CD4-positive, alpha-beta T cell treated with Interleukin-12 subunit alpha and Interleukin-12 subunit beta, for 1 hour (primary cell): ENCODE data around the gene CCRL2.
"Not testable (repeated sequence)": the region's sequence is repeated elsewhere in the genome, so short reads cannot be mapped to it uniquely, and the experiment has no call there.

Experiments
- DNase-seq: peaks from one replicate; pipeline ENCODE4 v3.0.0-alpha.2; 2020

CCRL2 gene

GRCh38 chr3:46430879-46431278 lies 23.8 kb downstream of the CCRL2 start:
- not testable (repeated sequence) for DNase-seq

GRCh38 chr3:46431905-46432304 lies 24.8 kb downstream of the CCRL2 start:
- DNase-seq = not testable (repeated sequence)

- not testable (repeated sequence) for DNase-seq
These were observed 26.1 kb downstream of the CCRL2 start for GRCh38 chr3:46433118-46433517.

GRCh38 chr3:46433841-46434240 lies 26.8 kb downstream of the CCRL2 start:
- no peak for DNase-seq

- no peak for DNase-seq
These were observed 28.1 kb downstream of the CCRL2 start for GRCh38 chr3:46435081-46435726.

DNA sequence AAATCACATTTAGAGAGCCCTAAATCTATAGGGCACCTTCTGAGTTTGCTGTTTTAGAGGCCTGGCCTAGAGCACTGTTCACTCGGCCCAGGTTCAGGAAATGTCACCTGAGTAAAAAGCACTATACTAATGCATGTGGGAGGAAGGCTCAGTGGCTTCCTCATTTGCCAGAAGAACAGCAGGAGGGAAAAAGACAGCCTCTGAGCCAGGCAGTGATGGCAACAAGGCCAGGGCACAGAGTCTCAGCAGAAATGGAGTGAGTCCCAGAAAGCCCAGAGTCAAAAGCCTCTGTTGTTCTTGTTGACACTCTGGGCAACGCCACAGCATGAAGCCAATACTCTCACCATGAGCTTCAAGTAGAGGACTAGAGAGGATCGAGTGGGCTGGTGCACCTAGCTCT lies 31.8 kb downstream of the CCRL2 start:
- DNase-seq = no peak

DNA sequence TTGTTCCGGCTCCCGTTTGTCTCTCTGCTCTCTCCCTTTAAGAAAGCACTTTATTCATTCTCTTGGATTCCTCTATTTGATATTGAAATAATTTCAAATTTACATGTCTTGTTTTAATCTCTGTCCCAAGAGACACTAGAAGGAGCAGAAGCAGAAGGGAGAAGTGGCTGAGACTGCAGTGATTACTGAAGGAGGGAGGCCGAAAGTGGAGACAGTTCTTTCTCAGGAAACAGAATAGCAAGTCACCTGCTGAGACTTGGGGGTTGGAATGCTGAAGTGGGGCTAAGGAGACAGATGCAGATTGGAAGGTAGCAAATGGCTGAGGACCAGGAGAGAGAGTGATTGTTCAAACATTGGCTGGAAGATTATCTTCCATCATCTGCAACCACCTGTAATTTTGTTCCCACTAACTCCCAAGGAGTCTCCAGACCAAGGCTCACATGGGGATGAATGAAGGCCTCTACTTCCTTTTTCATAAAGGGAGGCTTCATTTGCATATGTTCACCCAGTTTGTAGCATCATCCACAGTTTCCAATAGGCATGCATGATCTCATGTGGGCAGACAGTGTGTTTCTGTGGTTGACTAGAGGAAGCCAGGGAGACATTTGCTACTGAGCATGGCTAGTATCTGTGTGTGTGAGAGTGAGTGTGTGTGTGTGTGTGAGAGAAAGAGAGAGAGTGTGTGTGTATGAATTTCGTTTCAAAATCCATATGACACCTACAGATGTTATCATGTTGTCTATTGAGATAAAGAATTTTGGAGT lies 33.7 kb downstream of the CCRL2 start:
- DNase-seq = peak; percentile 48

DNA sequence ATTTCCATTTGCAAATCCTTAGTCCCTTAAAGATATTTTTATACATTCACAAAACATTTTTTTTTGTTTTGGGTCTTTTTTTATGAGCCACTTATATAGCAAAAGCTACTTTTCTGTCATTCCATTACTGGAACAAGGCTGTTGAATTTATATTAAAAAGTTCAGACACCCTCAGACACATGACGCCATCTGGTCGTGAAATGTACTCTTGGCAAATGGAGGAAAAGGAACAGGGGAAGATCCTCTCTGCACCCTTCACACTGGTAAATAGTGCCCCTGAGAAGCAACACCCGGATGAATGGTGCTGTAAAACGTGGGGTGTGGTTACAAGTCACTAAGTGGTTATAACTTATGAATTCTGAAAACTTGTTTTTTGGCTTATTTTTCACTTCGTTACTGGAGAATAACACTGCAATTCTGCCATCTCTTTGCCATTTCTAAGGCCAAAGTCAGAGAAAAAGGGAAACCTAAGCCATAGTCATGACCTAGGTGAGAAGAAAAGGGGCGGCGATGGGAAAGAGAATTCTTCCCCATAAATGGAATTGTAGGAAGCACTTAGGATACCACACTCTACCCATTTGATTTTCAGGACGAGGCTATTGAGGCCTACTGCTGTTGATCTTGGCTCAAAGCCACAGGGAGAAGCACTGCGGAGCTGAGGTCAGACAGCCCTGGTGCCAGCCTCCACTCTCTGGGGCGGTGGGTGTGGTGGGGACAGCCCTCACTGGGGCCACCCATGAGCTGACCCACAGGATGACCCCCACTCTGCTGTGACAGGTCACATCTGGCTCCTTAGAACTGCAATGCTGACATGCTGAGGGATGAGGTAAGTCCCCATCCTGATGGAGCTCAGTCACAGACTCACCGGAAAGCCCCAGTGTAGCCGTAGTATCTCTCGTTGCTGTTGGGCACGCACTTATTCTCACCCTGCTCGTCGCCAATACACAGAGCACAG lies 35.8 kb downstream of the CCRL2 start:
- peak; percentile 53 for DNase-seq

DNA sequence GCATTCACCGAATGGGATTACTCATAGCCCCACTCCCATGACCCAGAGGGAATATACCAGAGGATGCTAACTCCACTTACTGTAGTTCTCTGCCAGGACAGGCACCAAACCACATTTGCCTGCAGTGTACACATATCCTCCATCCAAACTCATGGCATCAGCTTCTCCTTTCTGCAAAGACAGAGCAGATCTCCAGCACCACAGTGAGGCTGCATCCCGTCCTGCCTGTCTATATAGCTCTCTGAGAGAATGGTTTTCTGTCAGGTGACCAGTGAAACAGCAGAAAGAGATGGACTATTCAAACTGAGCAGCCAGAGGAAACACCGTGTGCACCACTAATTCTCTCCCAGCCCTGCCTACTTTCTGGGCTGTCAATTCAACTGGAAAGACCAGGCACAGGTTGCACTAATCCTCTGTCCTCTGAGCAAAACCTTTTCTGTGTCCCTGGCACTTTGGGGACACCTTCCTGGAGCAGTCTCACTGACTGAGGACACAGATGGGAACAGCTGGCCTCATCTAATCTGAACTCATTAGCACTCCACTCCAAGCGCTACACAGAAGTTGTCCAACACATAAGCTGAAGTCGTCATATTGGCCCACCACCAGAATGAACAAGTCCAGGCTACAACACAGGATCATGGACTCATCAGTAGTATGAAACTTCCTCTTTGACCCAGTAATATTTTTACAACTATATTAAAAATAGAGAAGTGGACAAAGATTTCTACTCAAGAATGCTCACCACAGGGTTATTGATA lies 40.3 kb downstream of the CCRL2 start:
- no peak for DNase-seq

DNA sequence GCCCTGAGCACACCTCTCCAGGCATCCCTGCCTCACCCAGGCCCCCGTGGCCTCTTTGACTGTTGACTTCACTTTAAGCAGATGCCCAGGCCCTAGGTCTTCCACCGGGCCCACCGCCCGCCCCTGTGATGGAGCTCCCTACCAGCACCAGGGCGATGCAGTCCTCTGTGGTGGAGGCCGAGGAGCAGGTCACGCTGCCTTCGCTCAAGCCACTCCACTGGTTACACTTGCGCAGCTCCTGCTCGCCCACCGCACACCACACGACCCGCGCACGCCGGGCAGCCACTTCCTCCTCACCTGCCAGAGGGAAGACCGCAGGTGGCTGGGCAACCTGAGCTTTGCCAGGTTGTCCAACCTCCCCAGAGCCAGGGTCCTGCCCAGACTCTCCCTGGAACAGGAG lies 41.7 kb downstream of the CCRL2 start:
- no peak for DNase-seq

DNA sequence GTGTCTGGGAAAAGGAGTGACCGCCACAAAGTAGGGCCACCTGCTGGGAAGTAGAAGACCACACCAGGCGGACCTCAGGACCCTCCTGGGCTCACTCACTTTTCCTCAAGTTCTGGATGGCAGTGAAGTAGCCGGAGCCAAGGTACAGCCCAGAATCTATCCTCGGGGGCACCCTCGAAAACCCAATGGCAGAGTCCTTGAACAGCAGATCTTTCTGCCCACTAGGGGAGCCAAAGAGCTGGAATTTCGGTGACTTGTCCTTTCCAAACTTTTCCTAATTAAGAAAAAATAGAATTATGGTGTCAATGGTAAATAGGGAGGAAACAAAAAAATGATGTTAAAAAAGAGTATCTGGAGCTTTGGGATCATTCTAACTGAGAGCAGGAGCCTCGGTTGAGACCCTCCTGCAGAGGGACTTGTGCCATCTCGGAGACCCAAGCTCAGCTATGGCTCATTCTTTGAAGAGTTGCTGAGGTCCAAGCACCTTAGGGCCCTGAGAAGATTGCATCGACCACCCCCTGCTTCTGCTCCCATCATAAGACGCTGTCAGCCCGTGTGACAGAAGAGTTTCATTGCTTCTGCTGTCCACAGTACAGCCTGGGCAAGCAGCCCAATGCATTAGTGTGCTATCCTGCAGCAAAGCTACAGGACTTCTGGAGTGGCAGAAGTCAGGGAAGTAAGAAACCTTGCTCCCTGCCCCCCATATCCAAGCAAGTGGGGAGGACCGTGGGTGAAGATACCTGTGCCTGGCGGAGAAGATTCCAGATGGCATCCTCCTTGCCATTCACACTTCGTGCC lies 42.9 kb downstream of the CCRL2 start:
- no peak for DNase-seq

GRCh38 chr3:46453526-46454208 lies 46.6 kb downstream of the CCRL2 start:
- DNase-seq = no peak

GRCh38 chr3:46454209-46454595 lies 47.1 kb downstream of the CCRL2 start:
- no peak for DNase-seq

GRCh38 chr3:46454606-46455005 lies 47.5 kb downstream of the CCRL2 start:
- DNase-seq = no peak

GRCh38 chr3:46455231-46456115 lies 48.4 kb downstream of the CCRL2 start:
- DNase-seq = no peak

GRCh38 chr3:46456118-46456517 lies 49.1 kb downstream of the CCRL2 start:
- DNase-seq = no peak
